HUDEP-2 (cell line): ENCODE data around the gene CKM.
"Not testable (repeated sequence)": the region's sequence is repeated elsewhere in the genome, so short reads cannot be mapped to it uniquely, and the experiment has no call there.

Source experiments
- DNase-seq, 76 experiments: peaks; one replicate each; lab custom pipeline; 2025; ENCODE audit not compliant: unreplicated experiment in 76 of 76; lab: John Stamatoyannopoulos, UW

The CKM gene

GRCh38 chr19:45294291-45295029, 28.2 kb downstream of the CKM start:
- DNase-seq: no peak

DNA sequence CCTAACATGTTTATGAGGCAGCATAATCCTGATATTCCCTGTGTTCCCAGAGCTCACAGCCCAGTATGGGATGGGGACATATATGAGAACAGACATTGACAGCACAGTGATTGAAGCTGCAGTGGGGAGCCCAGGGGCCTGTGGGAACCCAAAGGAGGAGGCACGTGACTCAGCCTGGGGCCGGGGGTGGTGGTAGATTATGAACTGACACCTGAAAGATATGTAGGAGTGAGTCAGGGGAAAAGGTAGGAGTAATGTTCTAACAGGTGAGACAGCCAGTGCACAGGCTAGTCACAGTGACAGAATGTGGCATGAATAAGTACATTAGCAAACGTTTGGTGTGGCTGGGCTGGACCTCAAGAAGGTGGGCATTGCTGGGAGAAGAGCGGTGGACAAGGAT, 29.0 kb downstream of the CKM start:
- no peak for DNase-seq

GRCh38 chr19:45291834-45292233, 30.8 kb downstream of the CKM start:
- no peak for DNase-seq

GRCh38 chr19:45290381-45290931, 32.2 kb downstream of the CKM start:
- DNase-seq: no peak

GRCh38 chr19:45283443-45284033, 39.1 kb downstream of the CKM start:
- DNase-seq: no peak

DNA sequence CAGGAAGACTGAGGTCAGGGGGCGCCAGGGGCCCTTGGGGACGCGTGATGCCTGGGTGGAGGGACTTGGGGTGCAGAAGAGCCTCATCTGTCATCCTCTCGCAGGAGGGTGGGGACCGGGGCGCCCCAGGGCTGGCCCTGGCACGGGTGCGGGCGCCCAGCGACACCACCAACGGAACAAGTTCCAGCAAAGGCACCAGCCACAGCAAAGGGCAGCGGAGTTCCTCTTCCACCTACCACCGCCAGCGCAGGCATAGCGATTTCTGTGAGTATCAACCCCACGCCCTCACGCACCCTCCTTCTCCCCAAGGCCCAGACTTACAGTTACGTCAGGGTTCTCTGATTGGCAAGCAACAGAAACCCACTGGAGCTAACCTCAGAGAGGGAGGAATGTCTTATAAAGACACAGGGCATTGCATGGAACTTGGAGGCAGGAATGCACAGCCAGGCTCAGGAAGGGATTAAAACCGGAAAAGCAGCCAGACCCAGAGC, 42.2 kb downstream of the CKM start:
- no peak for DNase-seq

DNA sequence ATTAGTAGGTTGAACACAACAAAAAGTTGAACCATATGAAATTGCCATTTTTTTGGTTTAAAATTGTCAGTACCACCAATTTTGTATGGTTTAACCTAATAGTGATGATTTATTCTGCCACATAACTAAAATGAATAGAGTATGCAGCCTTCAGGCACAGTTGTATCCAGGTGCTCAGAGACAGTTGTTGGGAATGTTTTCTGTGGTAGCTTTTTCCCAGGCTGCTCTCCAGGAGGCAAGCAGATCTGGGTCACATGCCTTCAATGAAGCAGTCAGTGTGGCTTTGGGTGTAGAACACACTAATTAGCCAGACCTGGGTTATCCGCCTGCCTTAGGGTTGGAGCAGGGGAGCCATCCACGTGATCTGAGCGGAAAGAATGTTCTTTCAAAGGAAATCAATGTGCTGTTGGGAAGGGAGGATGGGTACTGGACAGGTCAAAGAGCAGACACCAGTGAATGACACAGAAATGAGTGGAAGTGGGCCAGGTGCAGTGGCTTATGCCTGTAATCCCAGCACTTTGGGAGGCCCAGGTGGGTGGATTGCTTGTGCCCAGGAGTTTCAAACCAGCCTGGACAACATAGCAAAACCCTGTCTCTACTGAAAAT, 43.0 kb downstream of the CKM start:
- DNase-seq: no peak

DNA sequence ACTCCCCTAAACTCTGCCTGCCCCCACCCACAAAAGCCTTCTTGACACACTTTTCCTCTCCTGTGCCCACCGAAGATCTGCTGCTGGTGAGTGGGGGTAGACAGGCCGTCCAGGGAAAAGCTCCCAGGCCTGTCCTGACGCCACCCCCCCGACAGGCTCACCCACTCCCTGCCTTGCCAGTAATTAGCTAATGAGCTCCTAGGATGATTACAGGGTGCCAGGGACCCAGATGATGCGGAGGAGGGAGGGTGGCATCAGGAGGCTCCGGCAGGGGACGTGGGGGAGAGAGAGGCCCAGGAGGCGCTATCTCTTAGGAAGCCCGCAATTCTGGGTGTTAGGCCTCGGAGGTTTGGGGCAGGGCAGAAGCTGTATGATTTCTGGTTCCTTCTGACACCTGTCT, 44.6 kb downstream of the CKM start:
- no peak for DNase-seq

GRCh38 chr19:45276284-45276687, 46.4 kb downstream of the CKM start:
- no peak for DNase-seq

GRCh38 chr19:45275370-45275971, 47.2 kb downstream of the CKM start:
- peak in 1 of 76 experiments; percentile 7 for DNase-seq

GRCh38 chr19:45273521-45273855, 49.2 kb downstream of the CKM start:
- DNase-seq: no peak

DNA sequence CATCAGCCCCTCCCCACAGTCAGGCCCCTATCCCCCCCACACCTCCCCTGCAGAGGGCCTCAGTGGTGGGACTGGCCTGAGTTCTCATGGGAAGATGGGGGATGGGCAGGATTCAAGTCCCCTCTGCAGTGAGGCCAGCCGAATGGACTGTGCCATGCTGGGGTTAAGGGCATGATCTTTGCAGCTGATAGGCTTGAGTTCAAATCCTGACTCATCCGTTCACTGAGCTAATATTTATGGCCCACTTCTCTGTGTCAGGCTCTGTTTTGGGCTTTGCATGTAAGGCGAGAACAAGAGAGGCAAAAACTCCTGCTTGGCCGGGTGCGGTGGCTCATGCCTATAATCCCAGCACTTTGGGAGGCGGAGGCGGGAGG, 51.0 kb downstream of the CKM start:
- DNase-seq: peak in 1 of 76 experiments; percentile 6

GRCh38 chr19:45271098-45271734, 51.5 kb downstream of the CKM start:
- no peak for DNase-seq

- not testable (repeated sequence) for DNase-seq
These were observed 52.7 kb downstream of the CKM start for GRCh38 chr19:45269939-45270338.

DNA sequence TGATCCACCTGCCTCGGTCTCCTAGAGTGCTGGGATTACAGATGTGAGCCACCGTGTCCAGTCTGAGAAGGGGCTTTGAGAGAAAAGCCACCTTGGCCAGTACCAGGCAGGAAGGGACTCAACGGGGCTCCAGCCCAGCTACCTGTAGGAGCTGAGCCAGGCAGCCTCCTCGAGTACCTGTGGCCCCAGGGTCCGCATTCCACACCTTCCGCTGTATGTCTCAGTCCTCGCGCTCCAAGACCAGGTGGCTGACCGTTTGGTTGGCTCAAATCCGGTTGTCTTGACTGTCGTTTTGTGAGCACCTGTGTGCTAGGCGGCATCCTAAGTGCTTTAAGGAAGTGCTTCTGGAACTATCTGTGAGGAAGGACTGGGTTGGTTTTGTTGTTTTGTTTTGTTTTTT, 55.4 kb downstream of the CKM start:
- no peak for DNase-seq

- no peak for DNase-seq
These were observed 57.3 kb downstream of the CKM start for GRCh38 chr19:45265375-45265774.

- DNase-seq: no peak
These were observed 57.8 kb downstream of the CKM start for GRCh38 chr19:45264781-45265317.

- no peak for DNase-seq
These were observed 59.7 kb downstream of the CKM start for GRCh38 chr19:45263013-45263412.

GRCh38 chr19:45262570-45262969, 60.1 kb downstream of the CKM start:
- no peak for DNase-seq

DNA sequence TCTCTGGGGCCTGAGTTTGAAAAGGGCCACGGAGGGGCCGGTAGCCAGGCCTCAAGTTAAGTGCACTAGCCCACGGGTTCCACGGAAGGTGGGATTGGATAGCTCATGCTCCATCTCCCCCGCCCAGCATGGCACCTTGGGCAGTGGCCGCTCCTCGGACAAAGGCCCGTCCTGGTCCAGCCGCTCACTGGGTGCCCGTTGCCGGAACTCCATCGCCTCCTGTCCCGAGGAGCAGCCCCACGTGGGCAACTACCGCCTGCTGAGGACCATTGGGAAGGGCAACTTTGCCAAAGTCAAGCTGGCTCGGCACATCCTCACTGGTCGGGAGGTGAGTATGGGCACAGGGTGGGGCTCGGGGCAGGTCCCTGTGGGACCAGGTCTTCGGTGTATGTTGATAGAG, 63.8 kb downstream of the CKM start:
- no peak for DNase-seq

DNA sequence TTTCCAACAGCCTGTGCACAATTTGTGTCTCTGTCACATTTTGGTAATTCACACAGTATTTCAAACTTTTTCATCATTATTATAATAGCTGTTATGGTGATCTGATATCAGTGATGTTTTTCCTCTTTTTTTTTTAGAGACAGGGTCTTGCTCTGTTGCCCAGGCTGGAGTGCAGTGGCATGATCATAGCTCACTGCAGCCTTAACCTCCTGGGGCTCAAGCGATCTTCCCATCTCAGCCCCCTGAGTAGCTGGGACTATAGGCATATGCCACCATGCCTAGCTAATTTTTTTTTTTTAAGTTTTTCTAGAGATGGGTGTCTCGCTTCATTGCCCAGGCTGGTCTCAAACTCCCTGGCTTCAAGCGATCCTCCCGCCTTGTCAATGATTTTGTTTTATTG, 65.8 kb downstream of the CKM start:
- DNase-seq: no peak
